Panc1 (cell line): ENCODE results near the gene CARNS1. TPM values are rescaled to one million over a fixed set of nuclear protein-coding genes. Genes with fewer than 3 reads are reported as not detected.

Experiments used
- total RNA-seq: library from RNA; stranded (reverse); gene quantifications from one replicate; pipeline ENCODE4 v1.2.1, GENCODE V29; 2021; ENCODE audit not compliant: unreplicated experiment

CARNS1 gene
- total RNA-seq, 1 experiment from 2014 or later: 1.0 TPM

Other genes starting within 250 kb of the CARNS1 start
- gene GRK2, start 149.2 kb upstream of the CARNS1 start, total RNA-seq: 103 TPM
- gene ANKRD13D, start 126.4 kb upstream of the CARNS1 start, total RNA-seq: 76.5 TPM
- 79.8 TPM for gene SSH3, start 112.1 kb upstream of the CARNS1 start, total RNA-seq
- gene POLD4, start 62.1 kb upstream of the CARNS1 start, total RNA-seq: 78.7 TPM
- 9.3 TPM for gene CLCF1, start 42.1 kb upstream of the CARNS1 start, total RNA-seq
- gene RAD9A, start 23.7 kb upstream of the CARNS1 start, total RNA-seq: 33.1 TPM
- gene PPP1CA, start 13.8 kb upstream of the CARNS1 start, total RNA-seq: 361 TPM
- 0.33 TPM for gene TBC1D10C, start 11.6 kb upstream of the CARNS1 start, total RNA-seq
- gene RPS6KB2, start 12.8 kb downstream of the CARNS1 start, total RNA-seq: 68.5 TPM
- gene PTPRCAP, start 22.0 kb downstream of the CARNS1 start, total RNA-seq: 0.82 TPM
- gene CORO1B, start 27.8 kb downstream of the CARNS1 start, total RNA-seq: 158 TPM
- gene GPR152, start 37.1 kb downstream of the CARNS1 start, total RNA-seq: not detected
- gene CABP4, start 39.7 kb downstream of the CARNS1 start, total RNA-seq: not detected
- 65.0 TPM for gene TMEM134, start 53.6 kb downstream of the CARNS1 start, total RNA-seq
- 87.8 TPM for gene AIP, start 67.3 kb downstream of the CARNS1 start, total RNA-seq
- 70.4 TPM for gene PITPNM1, start 89.7 kb downstream of the CARNS1 start, total RNA-seq
- gene CDK2AP2, start 92.5 kb downstream of the CARNS1 start, total RNA-seq: 76.1 TPM
- not detected for gene CABP2, start 107.8 kb downstream of the CARNS1 start, total RNA-seq
- 570 TPM for gene GSTP1, start 168.1 kb downstream of the CARNS1 start, total RNA-seq
- 281 TPM for gene NDUFV1, start 191.3 kb downstream of the CARNS1 start, total RNA-seq
- 13.2 TPM for gene NUDT8, start 214.3 kb downstream of the CARNS1 start, total RNA-seq
- not detected for gene TBX10, start 224.1 kb downstream of the CARNS1 start, total RNA-seq
- gene ACY3, start 235.1 kb downstream of the CARNS1 start, total RNA-seq: 0.26 TPM